GM21737 (cell line): ENCODE results near the gene EPS8.

ENCODE experiments used
- ATAC-seq: cut with Tn5 transposase; IDR thresholded peaks from one replicate; pipeline ENCODE4 v1.9.1; 2021; ENCODE audit warnings: mild to moderate bottlenecking, moderate library complexity; ENCODE audit not compliant: unreplicated experiment

The EPS8 gene

GRCh38 chr12:15575671-15576541, 213.3 kb downstream of the EPS8 start:
- ATAC-seq: no peak

GRCh38 chr12:15574353-15574752, 214.8 kb downstream of the EPS8 start:
- ATAC-seq: no peak
